Measurements from ENCODE around the gene LARP7. TPM values are rescaled to one million over a fixed set of nuclear protein-coding genes. Genes with fewer than 3 reads are reported as not detected.

LARP7 gene
- total and polyA plus RNA-seq, 2 donors (not counting 1 experiment from before 2014, with no cell fraction given), result 30.5 to 57.4 TPM

DNA sequence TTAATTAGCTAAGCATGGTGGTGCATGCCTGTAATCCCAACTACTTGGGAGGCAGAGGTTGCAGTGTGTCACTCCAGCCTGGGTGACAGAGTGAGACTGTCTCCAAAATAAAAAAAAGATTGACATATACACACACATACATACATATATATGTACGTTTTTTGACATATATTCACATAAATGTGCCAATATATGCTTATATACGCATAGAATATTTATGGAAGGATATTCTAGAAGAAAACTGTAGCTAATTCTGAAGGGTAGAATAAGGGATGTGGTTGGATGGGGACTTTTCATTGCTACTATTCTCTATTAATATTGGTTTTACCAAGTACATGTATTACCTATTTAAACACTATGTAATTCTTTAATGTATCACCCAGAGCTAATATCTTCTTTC, 20.0 kb upstream of the LARP7 start:
- H4K20me1 ChIP-seq (ENCODE audit: control insufficient read depth, insufficient read depth, low read length, poor library complexity, severe bottlenecking), result no peaks in the 10 kb centered on the region
- H3K4me1 Mint-ChIP-seq, result no peaks in the 10 kb centered on the region
- no peak overlapping the region for H3K4me3 ChIP-seq (ENCODE audit: control extremely low read depth in 1 of 5, extremely low read depth in 1 of 5, insufficient read depth in 1 of 5, low read depth in 2 of 5, low read length in 4 of 5)
- ChIA-PET CTCF (interaction anchor here (0.6 kb wide), 1 partner anchor 148 kb away, joined by 3 read pairs; no protein-coding TSS in a partner anchor), POLR2A (no interaction called here)
- intact Hi-C loops (cut with micrococcal nuclease), result no loop called here
- TF ChIP-seq, protein P1, sequence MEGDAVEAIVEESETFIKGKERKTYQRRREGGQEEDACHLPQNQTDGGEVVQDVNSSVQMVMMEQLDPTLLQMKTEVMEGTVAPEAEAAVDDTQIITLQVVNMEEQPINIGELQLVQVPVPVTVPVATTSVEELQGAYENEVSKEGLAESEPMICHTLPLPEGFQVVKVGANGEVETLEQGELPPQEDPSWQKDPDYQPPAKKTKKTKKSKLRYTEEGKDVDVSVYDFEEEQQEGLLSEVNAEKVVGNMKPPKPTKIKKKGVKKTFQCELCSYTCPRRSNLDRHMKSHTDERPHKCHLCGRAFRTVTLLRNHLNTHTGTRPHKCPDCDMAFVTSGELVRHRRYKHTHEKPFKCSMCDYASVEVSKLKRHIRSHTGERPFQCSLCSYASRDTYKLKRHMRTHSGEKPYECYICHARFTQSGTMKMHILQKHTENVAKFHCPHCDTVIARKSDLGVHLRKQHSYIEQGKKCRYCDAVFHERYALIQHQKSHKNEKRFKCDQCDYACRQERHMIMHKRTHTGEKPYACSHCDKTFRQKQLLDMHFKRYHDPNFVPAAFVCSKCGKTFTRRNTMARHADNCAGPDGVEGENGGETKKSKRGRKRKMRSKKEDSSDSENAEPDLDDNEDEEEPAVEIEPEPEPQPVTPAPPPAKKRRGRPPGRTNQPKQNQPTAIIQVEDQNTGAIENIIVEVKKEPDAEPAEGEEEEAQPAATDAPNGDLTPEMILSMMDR (IDR thresholded peaks at IDR 0.05), result no peak
- no peak for TF ChIP-seq EZH2 (IDR thresholded peaks at IDR 0.05; ENCODE audit: borderline replicate concordance, insufficient read depth, low read depth, low read length, poor library complexity, severe bottlenecking)
- H3K9me3 ChIP-seq (ENCODE audit: control extremely low read depth in 1 of 3, control insufficient read depth in 2 of 3, insufficient read depth in 1 of 3, low read length in 2 of 3), result no peaks in the 10 kb centered on the region
- H3K4me1 ChIP-seq (ENCODE audit: control insufficient read depth in 2 of 2, insufficient read depth in 2 of 2, low read length in 2 of 2), result no peaks in the 10 kb centered on the region
- H3K27ac Mint-ChIP-seq, result no peak overlapping the region
- no peak overlapping the region for H3K4me3 Mint-ChIP-seq
- H3K9me3 Mint-ChIP-seq (ENCODE audit: insufficient read depth), result no peaks in the 10 kb centered on the region
- no peak overlapping the region for H3K4me2 ChIP-seq (replicated peaks; ENCODE audit: low read depth, low read length, poor library complexity, severe bottlenecking)
- no peaks in the 10 kb centered on the region for H3K27me3 ChIP-seq (replicated peaks in 1 of 4; ENCODE audit: control extremely low read depth in 1 of 4, control insufficient read depth in 3 of 4, insufficient read depth in 4 of 4, low read length in 3 of 4)
- H3K27me3 Mint-ChIP-seq, result no peaks in the 10 kb centered on the region
- H2AFZ ChIP-seq (ENCODE audit: insufficient read depth, low read depth, low read length, poor library complexity, severe bottlenecking), result no peak overlapping the region
- H3K79me2 ChIP-seq (ENCODE audit: control insufficient read depth, insufficient read depth, low read length), result no peaks in the 10 kb centered on the region
- whole genome bisulfite sequencing (ENCODE audit: insufficient coverage), result no CpG with 5 or more reads among the region's 2 CpGs
- ATAC-seq (ENCODE audit: low read depth) (no peak), DNase-seq (no peak)
- H3K9ac ChIP-seq (ENCODE audit: low read length), result no peak overlapping the region
- H3K27ac ChIP-seq (ENCODE audit: low read length in 2 of 2), result no peak overlapping the region
- H3K36me3 ChIP-seq (replicated peaks in 1 of 2; ENCODE audit: control extremely low read depth in 1 of 2, control insufficient read depth in 1 of 2, extremely low read depth in 1 of 2, insufficient read depth in 2 of 2, low read length in 1 of 2), result peaks cover 0 to 7% of the 10 kb centered on the region in 2 experiments

DNA sequence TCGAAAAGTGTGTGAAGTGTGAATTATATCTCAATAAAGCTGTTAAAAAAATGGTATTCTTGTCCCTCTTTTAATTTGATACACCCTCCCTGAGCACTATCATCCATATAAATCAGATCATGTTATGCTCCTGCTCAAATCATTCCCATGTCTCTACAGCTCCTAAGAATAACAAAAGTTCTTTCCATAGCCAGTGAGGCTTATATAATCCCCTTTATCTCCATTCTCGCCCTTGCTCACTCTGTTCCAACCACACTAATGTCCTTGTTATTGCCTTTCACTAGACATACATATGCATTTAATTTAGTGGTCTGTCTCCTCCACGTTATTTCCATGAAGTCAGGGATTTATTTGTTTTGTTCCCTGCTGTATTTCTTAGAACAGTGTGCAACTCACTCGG, 10.7 kb upstream of the LARP7 start:
- intact Hi-C loops (cut with micrococcal nuclease), result no loop called here
- H3K36me3 ChIP-seq (replicated peaks in 1 of 2; ENCODE audit: control extremely low read depth in 1 of 2, control insufficient read depth in 1 of 2, extremely low read depth in 1 of 2, insufficient read depth in 2 of 2, low read length in 1 of 2), result no peaks in the 10 kb centered on the region
- POLR2A ChIA-PET, result no interaction called here

More for the DNA sequence above, 10.7 kb upstream of the LARP7 start:
- H3K27me3 ChIP-seq (replicated peaks in 1 of 4; ENCODE audit: control extremely low read depth in 1 of 4, control insufficient read depth in 3 of 4, insufficient read depth in 4 of 4, low read length in 3 of 4), result no peaks in the 10 kb centered on the region
- H3K9me3 ChIP-seq (ENCODE audit: control extremely low read depth in 1 of 3, control insufficient read depth in 2 of 3, insufficient read depth in 1 of 3, low read length in 2 of 3), result no peaks in the 10 kb centered on the region
- no peaks in the 10 kb centered on the region for H4K20me1 ChIP-seq (ENCODE audit: control insufficient read depth, insufficient read depth, low read length, poor library complexity, severe bottlenecking)
- Mint-ChIP-seq H3K4me1 (no peaks in the 10 kb centered on the region), H3K4me3 (no peak overlapping the region), H3K27me3 (no peaks in the 10 kb centered on the region), H3K9me3 (ENCODE audit: insufficient read depth) (peaks cover 3% of the 10 kb centered on the region), H3K27ac (no peak overlapping the region)
- H3K4me3 ChIP-seq (ENCODE audit: control extremely low read depth in 1 of 5, extremely low read depth in 1 of 5, insufficient read depth in 1 of 5, low read depth in 2 of 5, low read length in 4 of 5), result no peak overlapping the region
- no peak overlapping the region for H3K9ac ChIP-seq (ENCODE audit: low read length)
- H3K4me1 ChIP-seq (ENCODE audit: control insufficient read depth in 2 of 2, insufficient read depth in 2 of 2, low read length in 2 of 2), result no peaks in the 10 kb centered on the region
- CTCF ChIA-PET, result no interaction called here
- no CpG with 5 or more reads among the region's 4 CpGs for WGBS (ENCODE audit: insufficient coverage)
- ATAC-seq (ENCODE audit: low read depth) (no peak), DNase-seq (no peak)
- peaks cover 2% of the 10 kb centered on the region for H3K79me2 ChIP-seq (ENCODE audit: control insufficient read depth, insufficient read depth, low read length)
- H3K27ac ChIP-seq (ENCODE audit: low read length in 2 of 2), result no peak overlapping the region
- H3K4me2 ChIP-seq (replicated peaks; ENCODE audit: low read depth, low read length, poor library complexity, severe bottlenecking), result no peak overlapping the region
- no peak for TF ChIP-seq EZH2 (IDR thresholded peaks at IDR 0.05; ENCODE audit: borderline replicate concordance, insufficient read depth, low read depth, low read length, poor library complexity, severe bottlenecking)
- TF ChIP-seq, protein P1 (IDR thresholded peaks at IDR 0.05), result no peak
- no peak overlapping the region for H2AFZ ChIP-seq (ENCODE audit: insufficient read depth, low read depth, low read length, poor library complexity, severe bottlenecking)

Measured in B cell (primary cell).